Activated gamma-delta T cell treated with anti-CD3 and anti-CD28 coated beads, Interleukin-2, amount 50 U/mL, for 16 hours (primary cell): Measurements from ENCODE around the gene SHPK.

Experiments used
- DNase-seq: peaks from one replicate; pipeline ENCODE4 v3.0.0-alpha.2; 2020; ENCODE audit warnings: low read depth

The SHPK gene

GRCh38 chr17:3627769-3628167, 8.3 kb downstream of the SHPK start:
- no peak for DNase-seq

DNA sequence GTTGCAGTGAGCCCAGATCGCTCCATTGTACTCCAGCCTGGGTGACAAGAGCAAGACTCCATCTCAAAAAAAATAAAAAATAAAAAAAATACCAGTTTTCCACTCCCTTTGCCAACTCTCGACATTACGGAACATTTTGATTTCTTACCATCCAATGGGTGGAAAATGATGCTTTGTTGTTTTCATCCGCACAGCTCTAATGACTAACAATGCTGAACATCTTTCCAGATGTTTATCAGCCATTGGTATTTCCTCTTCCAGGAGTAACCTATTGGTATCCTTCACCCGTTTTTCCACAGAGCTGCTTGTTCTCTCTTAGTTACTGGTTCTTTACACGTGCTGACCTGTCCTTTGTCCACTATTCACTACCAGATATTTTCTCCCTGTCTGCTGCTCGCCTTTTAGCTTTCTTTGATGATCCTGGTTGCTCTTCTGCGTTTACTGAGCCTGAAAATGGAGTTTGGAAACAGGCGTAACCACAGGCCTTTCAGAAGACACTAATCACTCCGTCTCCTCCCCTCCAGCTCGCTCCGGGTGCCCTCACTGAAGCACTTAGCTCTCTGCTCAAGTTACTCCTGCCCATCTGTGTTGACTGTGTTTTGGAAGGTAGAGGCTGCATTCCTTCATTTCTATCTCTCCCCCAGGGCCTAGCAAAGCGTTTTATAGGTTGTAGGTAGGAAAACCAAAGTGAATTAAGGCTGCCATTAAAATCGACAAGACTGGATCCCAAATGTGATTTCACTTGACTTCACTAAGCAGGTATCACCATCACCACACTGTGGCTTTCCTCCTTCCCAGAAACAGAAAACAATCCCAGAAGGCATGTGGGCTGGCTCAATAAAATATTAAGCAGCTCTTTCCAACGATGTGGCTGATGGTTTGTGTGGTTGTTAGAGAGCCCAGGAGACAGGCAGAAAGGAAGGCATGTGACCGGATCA, 8.9 kb downstream of the SHPK start:
- no peak for DNase-seq

DNA sequence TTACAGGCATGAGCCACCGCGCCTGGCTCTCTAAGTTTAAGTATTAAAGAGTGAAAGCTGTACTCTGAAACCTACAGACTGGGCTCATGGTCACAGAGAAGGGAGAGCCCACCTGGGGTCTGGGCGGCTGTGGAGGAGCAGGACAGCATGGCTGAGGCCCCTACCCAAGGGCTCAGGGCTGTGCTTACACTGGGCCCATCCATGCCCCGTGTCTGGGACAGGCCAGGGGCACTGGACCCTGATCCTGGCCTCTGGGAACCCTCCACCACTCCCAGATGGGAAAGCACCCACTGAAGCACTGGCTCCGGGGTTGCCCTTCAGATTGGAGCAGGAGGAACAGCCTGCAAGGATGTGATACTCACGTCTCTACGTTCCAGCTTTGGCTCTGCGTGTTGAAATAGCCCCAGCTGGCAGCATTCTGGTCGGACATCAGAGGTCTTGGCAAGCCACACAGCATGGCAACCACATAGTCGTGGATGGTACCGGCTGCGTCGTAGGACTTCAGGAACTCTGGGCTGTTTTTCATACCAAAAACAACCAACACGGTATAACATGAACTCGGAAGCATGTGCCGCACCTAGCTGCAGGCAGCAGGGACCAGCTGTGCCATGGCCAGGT, 13.0 kb downstream of the SHPK start:
- no peak for DNase-seq

- no peak for DNase-seq
Observed at GRCh38 chr17:3621146-3621720, 14.8 kb downstream of the SHPK start.

DNA sequence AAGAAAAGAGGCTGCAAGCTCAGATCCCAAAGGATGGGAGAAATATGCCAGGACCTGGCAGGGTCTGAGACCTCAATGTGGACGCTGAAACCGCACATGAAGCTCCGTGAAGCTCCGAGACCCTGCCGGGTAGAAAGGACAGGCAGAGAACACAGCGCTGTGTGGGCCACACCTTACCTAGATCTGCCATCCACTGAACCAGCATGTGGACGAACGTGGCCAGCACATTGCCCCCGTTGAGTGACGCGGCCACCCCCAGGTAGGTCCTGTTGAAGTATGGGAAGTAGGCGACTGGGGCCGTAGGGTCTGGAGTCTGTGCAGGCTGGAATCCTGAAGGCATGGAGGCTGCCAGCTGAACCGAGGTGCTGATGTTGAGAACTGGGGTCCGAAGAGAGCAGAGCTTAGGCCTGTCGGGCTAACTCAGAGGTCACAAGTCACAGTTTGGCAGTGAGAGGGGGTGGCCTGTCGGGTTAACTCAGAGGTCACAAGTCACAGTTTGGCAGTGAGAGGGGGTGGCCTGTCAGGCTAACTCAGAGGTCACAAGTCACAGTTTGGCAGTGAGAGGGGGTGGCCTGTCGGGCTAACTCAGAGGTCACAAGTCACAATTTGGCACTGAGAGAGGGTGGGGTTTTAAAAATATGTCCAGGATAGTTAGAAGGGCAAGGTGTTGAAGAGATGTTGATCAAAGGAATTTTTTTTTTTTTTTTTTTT, 20.7 kb downstream of the SHPK start:
- DNase-seq: no peak

DNA sequence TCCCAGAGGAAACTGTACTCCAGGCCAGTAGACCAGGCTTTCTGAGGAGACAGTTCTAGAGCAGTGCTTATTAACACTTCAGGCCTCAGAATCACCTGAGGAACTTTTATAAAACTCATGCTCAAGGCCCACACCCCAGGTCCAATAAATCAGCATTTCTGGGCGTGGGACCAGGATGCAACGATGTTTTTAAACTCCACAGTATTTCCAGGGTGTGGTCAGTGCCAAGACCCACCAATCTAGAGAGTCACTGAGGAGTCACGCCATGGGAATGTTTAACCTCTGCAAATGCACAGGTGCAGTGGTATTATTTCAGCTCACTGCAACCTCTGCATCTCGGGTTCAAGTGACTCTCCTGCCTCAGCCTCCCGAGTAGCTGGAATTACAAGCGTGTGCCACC, 22.9 kb downstream of the SHPK start:
- DNase-seq: no peak

DNA sequence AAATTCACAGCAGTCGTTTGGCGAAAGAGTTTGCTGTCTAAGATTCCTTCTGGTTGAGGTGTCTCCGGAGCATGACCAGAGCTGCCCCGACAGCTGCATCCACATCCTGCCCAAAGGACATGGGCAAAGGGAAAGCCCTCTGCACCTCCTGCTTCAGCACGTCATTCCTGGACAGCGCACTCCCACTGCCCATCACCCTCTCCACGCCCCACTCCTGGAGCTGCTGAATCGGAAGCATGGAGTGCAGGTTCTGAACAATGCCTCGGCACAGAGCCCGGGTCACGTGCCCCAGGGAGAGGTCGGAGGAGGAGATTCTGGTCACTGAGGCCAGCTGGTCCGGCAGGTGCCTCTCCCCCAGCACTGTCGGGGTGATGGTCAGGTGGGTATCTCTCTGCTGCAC, 25.5 kb downstream of the SHPK start:
- no peak for DNase-seq

DNA sequence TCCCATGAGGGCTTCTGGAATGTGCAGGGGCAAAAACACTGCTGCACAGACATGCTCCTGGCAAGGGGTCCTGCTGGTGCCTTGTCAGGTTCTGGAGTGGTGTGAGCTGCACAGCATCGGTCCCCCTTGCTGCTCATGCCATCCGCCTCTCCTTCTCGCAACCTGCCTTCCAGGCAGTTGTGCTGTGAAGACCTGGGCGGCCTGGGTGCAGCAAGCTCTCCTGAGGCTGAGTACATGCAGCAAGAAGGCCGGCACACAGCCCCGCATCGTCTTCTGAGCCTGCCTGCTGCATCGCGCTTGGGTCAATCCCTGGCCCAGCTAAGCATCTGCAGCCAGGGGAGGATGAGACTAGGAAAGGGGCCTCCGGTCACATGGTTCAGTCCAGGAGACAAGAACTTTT, 26.4 kb downstream of the SHPK start:
- no peak for DNase-seq

DNA sequence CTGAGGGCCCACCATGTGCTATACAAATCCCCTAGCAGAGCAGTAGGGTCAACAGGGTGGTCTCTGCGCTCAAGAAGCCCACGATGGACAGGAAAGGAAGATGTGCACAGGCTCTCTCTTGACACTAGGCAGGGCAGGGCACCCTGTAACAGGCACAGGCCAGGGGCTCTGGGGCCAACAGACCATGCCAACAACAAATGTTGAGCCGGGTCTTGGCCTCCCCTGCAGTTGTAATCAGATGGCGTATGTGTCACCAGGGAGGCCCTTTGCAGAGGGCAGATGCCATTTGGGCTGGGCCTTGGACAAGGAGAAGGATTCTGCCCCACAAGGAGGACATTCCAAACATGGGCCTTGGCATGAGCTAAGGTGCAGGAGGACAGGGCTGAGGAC, 32.2 kb downstream of the SHPK start:
- DNase-seq: no peak

GRCh38 chr17:3603119-3603869, 32.8 kb downstream of the SHPK start:
- no peak for DNase-seq

DNA sequence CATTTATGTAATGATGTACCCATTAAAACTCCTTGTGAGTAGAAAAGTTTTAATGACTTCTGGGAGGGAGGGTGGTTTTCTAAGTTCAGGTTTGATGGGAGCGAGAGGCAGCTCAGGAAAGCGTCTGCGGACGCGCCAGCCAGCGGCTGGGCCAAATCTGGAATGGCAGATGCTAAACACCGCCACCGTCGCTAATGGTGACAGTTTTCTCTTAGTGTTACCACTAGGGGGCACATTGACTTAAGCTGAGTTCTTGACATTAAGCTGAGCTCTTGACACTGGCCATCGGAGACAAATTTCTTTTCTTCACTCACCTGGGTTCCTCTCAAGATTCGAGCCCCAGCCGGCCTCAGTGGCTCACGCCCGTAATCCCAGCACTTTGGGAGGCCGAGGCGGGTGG, 33.6 kb downstream of the SHPK start:
- DNase-seq: no peak

- no peak for DNase-seq
Observed at GRCh38 chr17:3600529-3601205, 35.4 kb downstream of the SHPK start.

GRCh38 chr17:3598078-3598477, 38.0 kb downstream of the SHPK start:
- DNase-seq: no peak

DNA sequence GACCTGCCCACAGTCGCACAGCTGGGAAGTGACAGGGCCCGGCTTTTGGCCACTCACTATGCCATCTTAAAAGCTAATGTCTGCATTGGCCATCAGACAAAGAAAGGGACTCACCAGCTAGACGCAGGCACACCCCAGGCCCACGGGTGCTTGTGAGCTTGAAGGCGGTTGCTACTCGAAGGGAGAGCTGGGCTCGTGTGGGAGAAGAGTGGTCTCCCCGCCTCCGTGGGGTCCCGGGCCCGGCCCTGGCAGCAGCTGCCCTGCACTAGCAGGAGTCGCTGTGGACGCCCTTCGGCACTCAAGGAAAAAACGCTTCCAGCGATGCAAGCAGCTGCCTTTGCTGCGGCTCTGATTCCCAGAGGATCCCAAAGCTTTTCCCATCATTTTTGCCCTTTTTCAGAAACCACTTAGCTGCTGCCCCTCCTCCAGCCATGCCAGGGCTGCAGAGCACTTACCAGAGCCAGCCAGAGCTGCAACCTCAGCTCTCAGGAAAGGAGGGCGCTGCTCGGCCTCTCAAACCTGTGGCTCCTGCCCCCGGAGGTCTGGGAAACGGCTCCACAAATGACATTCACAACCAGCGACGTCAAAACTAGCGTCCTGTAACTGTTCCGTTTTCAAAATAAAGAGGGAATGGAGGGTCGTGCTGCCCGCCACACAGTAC, 39.1 kb downstream of the SHPK start:
- DNase-seq: no peak

DNA sequence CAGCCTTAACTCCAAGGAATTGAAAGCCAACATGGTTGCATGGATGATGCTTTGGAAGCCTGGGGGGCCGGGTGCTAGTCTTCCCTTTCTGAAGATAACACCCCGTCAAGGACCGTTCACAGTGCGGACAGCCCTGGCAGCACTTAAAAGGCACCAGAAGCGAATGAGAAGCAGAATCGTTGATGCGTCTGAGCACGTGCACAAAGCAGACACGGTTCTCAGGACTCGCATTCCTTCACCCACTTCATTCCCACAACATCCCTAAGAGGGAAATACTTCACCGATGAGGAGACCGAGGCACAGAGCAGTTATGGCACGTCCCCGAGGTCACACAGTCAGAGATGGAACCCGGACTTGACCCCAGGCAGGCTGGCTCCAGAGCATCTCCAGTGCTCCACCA, 41.1 kb downstream of the SHPK start:
- no peak for DNase-seq

DNA sequence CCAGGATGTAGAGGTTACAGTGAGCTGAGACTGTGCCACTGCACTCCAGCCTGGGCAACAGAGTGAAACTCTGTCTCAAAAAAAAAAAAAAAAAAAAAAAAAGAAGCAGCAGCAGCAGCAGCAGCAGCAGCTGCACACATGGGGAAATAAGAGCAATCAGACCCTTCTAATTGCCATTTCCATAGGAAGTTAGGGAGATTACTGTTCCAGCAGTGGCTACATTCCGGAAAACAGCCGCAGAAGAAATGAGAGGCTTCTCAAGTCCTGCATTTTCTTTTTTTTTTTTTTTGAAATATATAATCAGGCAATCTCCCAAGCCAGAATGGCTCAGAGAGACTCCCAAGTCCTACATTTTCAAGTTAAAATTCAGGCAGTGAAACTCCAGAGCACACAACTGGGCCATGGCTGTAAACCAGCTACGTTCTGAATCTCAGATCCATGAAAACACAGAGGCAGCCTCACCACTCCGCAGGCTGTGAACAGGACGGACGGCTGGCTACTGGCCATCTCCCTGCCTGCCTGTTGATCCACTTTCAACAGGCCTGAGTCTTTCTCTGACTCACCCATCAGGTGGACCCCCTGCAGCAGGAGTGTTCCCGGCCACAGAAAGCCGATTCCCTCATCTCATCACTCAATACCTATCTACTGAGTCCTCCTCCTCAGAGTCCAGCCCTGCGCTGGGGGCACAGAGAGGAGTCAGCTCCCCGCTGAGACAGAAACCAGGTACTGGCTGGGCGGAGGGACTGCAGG, 41.8 kb downstream of the SHPK start:
- no peak for DNase-seq

- DNase-seq: no peak
Observed at GRCh38 chr17:3593384-3593783, 42.7 kb downstream of the SHPK start.

DNA sequence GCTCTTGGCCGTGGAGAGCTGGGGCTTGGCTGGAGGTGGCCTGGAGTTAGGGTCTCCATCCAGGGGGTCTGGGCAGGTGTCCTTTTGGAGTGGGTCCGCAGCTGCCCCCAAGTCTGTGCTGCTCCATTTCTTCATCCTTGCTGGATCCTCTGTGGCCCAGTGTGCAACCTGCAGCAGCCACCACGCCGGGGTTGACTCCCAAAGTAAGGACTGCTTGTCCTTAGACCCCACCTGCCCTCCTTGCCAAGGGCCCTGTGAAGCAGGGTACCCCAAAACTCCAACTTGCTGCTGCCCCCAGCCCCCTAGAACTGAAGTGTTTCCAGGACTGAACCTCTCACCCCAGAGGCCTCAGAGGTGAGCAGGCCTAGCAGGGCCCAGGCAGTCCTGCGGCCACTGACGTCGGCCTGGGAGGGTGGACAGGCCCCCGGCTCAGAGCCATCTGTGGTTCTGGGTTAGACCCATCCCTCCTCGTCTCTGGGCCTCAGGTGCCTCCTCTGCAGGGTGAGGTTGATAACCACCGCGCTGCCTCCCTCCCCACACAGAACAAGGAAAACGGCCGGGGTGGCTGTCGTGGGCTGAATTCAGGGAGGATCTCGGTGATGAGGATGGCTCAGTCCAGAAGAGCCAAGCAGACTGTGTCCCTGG, 43.7 kb downstream of the SHPK start:
- DNase-seq: no peak

DNA sequence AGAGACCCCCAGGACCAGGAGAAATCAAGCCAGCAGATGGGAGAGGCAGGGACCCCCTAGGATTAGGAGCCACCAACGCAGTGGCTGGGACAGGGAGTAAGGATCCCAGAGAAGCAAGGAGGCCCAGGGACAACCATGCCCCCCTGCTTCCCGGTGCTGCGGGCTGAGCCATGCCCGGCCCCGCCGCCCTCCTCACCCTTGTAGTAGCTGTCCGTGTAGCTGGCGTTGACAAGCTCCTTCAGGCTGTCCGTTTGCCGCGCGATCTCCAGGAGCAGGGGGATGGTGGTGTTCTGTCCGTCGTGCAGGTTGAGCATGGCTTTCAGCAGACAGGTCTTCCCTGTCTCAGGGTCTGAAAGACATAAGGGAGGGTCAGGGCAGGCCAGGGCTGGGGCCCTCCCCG, 45.3 kb downstream of the SHPK start:
- DNase-seq: no peak

- no peak for DNase-seq
Observed at GRCh38 chr17:3590231-3590630, 45.8 kb downstream of the SHPK start.
